ENCODE measurements around the gene BHMT.

DNA sequence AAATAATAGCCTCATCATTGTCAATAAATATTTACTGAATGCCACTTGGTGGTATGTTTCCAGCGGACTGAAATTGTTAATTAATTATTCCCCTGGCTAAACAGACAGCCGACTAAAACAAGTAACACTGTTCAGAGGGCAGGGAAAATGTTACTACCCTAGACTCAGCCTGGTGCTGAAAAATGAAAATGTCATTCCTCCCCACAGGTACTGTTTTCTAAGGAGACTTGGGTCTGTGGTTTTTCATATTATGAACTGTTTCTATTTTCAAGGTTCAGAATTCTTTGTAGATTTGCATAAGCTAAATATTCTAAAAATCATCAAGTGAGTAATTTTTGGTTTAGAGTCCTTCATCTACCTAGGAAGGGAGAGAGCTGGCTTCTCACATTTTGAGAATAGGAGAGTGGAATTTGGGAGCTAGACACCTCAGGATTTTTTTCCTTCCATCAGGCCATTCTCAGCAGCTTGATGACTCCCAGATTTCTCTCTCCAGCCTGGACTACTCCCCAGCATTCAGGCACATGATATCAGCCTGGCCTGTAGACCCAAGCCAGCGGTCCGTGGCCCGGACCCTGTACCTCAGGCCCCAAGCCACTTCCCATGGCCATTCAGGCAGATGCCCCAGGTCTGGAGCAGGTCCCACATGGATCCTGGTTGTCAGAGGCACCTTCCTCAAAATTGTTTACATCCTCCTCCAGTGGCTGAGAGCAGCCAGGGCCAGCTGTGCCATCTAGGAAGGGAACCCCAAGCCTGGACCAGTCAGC is 24.4 kb downstream of the BHMT start:
- TF ChIP-seq, protein P1, sequence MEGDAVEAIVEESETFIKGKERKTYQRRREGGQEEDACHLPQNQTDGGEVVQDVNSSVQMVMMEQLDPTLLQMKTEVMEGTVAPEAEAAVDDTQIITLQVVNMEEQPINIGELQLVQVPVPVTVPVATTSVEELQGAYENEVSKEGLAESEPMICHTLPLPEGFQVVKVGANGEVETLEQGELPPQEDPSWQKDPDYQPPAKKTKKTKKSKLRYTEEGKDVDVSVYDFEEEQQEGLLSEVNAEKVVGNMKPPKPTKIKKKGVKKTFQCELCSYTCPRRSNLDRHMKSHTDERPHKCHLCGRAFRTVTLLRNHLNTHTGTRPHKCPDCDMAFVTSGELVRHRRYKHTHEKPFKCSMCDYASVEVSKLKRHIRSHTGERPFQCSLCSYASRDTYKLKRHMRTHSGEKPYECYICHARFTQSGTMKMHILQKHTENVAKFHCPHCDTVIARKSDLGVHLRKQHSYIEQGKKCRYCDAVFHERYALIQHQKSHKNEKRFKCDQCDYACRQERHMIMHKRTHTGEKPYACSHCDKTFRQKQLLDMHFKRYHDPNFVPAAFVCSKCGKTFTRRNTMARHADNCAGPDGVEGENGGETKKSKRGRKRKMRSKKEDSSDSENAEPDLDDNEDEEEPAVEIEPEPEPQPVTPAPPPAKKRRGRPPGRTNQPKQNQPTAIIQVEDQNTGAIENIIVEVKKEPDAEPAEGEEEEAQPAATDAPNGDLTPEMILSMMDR (IDR thresholded peaks at IDR 0.05) = no peak
- TF ChIP-seq POLR2A (IDR thresholded peaks at IDR 0.05) = no peak

Data from adrenal gland (tissue), 5 donors.